Astrocyte (in vitro differentiated cells and primary cell): ENCODE measurements around the gene CABLES2. TPM values are rescaled to one million over a fixed set of nuclear protein-coding genes. Genes with fewer than 3 reads are reported as not detected.

Experiments used
- DNase-seq: peaks from one replicate; pipeline ENCODE4 v3.0.0-alpha.2; 2010; ENCODE audit warnings: low read depth
- FAIRE-seq: peaks from 2 replicates; lab custom pipeline; 2011; peaks lifted over from hg19 to GRCh38; lab: Jason Lieb, UNC
- H2AFZ ChIP-seq: 2 replicates; pipeline ENCODE4 v1.6.0; 2012; ENCODE audit warnings: low read depth, low read length, inconsistent platforms
- H3K27ac ChIP-seq: 2 replicates; pipeline ENCODE4 v1.5.1; 2011; ENCODE audit warnings: low read depth, low read length, inconsistent platforms
- H3K27me3 ChIP-seq: 2 replicates; pipeline ENCODE4 v1.6.0; 2011; ENCODE audit warnings: low read length, inconsistent platforms; ENCODE audit not compliant: insufficient read depth
- H3K36me3 ChIP-seq: 2 replicates; pipeline ENCODE4 v1.5.1; 2011; ENCODE audit warnings: low read length, inconsistent platforms; ENCODE audit not compliant: insufficient read depth
- H3K4me1 ChIP-seq: 2 replicates; pipeline ENCODE4 v1.5.1; 2011; ENCODE audit warnings: low read length, inconsistent platforms; ENCODE audit not compliant: insufficient read depth
- H3K4me2 ChIP-seq: 2 replicates; pipeline ENCODE4 v1.6.0; 2012; ENCODE audit warnings: low read length, inconsistent platforms
- H3K4me3 ChIP-seq: 2 replicates; pipeline ENCODE4 v1.5.1; 2011; ENCODE audit warnings: low read depth, mild to moderate bottlenecking, low read length, inconsistent platforms; ENCODE audit not compliant: insufficient read depth
- H3K79me2 ChIP-seq: 2 replicates; pipeline ENCODE4 v1.6.0; 2012; ENCODE audit warnings: mild to moderate bottlenecking, low read length, inconsistent platforms; ENCODE audit not compliant: insufficient read depth
- H3K9ac ChIP-seq: 2 replicates; pipeline ENCODE4 v1.6.0; 2012; ENCODE audit warnings: mild to moderate bottlenecking, low read length, inconsistent platforms
- H3K9me3 ChIP-seq: 2 replicates; pipeline ENCODE4 v1.5.1; 2012; ENCODE audit warnings: low read depth, mild to moderate bottlenecking, low read length, inconsistent platforms; ENCODE audit not compliant: insufficient read depth
- H4K20me1 ChIP-seq: 2 replicates; pipeline ENCODE4 v1.6.0; 2012; ENCODE audit warnings: low read length, inconsistent platforms; ENCODE audit not compliant: insufficient read depth
- H3K27ac Mint-ChIP-seq: one replicate; pipeline ENCODE4 v1.8.0; 2021; ENCODE audit warnings: mild to moderate bottlenecking, mixed read lengths; ENCODE audit not compliant: unreplicated experiment
- H3K27me3 Mint-ChIP-seq: one replicate; pipeline ENCODE4 v1.8.0; 2021; ENCODE audit warnings: low read depth, mixed read lengths; ENCODE audit not compliant: unreplicated experiment
- H3K36me3 Mint-ChIP-seq: one replicate; pipeline ENCODE4 v1.8.0; 2021; ENCODE audit warnings: low read depth, mixed read lengths; ENCODE audit not compliant: unreplicated experiment
- H3K4me1 Mint-ChIP-seq: one replicate; pipeline ENCODE4 v1.8.0; 2021; ENCODE audit warnings: low read depth, mixed read lengths; ENCODE audit not compliant: unreplicated experiment
- H3K4me3 Mint-ChIP-seq: one replicate; pipeline ENCODE4 v1.8.0; 2021; ENCODE audit warnings: mild to moderate bottlenecking, moderate library complexity, mixed read lengths; ENCODE audit not compliant: unreplicated experiment
- H3K9me3 Mint-ChIP-seq: one replicate; pipeline ENCODE4 v1.8.0; 2021; ENCODE audit warnings: mild to moderate bottlenecking, mixed read lengths; ENCODE audit not compliant: unreplicated experiment
- CTCF ChIP-seq: IDR thresholded peaks from 2 replicates; pipeline ENCODE4 v1.5.1; 2011; ENCODE audit warnings: low read depth, mild to moderate bottlenecking, inconsistent platforms, low read length, moderate library complexity; ENCODE audit not compliant: insufficient read depth
- EZH2 ChIP-seq: IDR thresholded peaks from 2 replicates; pipeline ENCODE4 v1.6.1; 2012; ENCODE audit warnings: mild to moderate bottlenecking, low read length, inconsistent platforms; ENCODE audit not compliant: insufficient read depth
- total RNA-seq: library from RNA; stranded (reverse); gene quantifications from 2 replicates; pipeline ENCODE4 v1.2.1, GENCODE V29; 2021

CABLES2 gene
- total RNA-seq, 1 donor from 2014 or later, result 4.4 TPM

DNA sequence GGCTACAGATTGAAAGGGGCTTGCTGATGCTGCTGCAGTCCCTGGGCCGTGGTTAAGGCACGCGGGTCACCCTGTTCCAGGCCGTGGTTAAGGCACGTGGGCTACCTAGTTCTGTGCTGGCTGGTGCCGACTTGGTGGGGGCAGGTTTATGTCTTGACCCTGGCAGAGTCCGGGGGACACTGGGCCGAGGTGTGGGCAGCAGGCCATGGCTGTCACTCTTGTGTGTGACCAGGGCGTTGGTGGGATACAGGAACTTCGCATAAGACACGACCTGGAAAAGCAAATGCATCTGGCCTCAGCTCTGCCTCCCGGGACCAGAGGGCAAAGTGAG is 13.8 kb downstream of the CABLES2 start:
- no peak for FAIRE-seq
- no peak overlapping the region for H3K27ac ChIP-seq

GRCh38 chr20:62392621-62393334 is 14.3 kb downstream of the CABLES2 start:
- no peak for DNase-seq
- no peak overlapping the region for H3K4me2 ChIP-seq
- no peak overlapping the region for H3K27ac ChIP-seq
- H3K27ac Mint-ChIP-seq, result no peak overlapping the region
- H3K9ac ChIP-seq, result no peak overlapping the region
- H3K27me3 Mint-ChIP-seq, result no peaks in the 10 kb centered on the region
- H3K4me1 ChIP-seq, result peaks cover 11% of the 10 kb centered on the region
- no peaks in the 10 kb centered on the region for H3K9me3 ChIP-seq
- no peak overlapping the region for H3K4me3 Mint-ChIP-seq
- peaks cover 10% of the 10 kb centered on the region for H3K4me1 Mint-ChIP-seq
- H3K79me2 ChIP-seq, result peaks cover 21% of the 10 kb centered on the region
- no peak overlapping the region for H2AFZ ChIP-seq
- TF ChIP-seq EZH2, result no peak
- no peak for TF ChIP-seq CTCF
- no peaks in the 10 kb centered on the region for H3K9me3 Mint-ChIP-seq
- H3K36me3 Mint-ChIP-seq, result peaks cover 4% of the 10 kb centered on the region
- peaks cover 17% of the 10 kb centered on the region for H3K36me3 ChIP-seq
- no peak overlapping the region for H3K4me3 ChIP-seq
- H3K27me3 ChIP-seq, result no peaks in the 10 kb centered on the region
- FAIRE-seq, result no peak
- peaks cover 34% of the 10 kb centered on the region for H4K20me1 ChIP-seq

More for the DNA sequence above, 13.8 kb downstream of the CABLES2 start:
- Histone ChIP-seq H4K20me1 (peaks cover 29% of the 10 kb centered on the region), H3K36me3 (peaks cover 15% of the 10 kb centered on the region), H3K4me1 (peaks cover 6% of the 10 kb centered on the region), H2AFZ (no peak overlapping the region), H3K9me3 (no peaks in the 10 kb centered on the region), H3K4me3 (no peak overlapping the region), H3K79me2 (peaks cover 16% of the 10 kb centered on the region), H3K9ac (no peak overlapping the region), H3K27me3 (no peaks in the 10 kb centered on the region), H3K4me2 (no peak overlapping the region)
- Mint-ChIP-seq H3K27ac (no peak overlapping the region), H3K27me3 (no peaks in the 10 kb centered on the region), H3K36me3 (peaks cover 4% of the 10 kb centered on the region), H3K9me3 (no peaks in the 10 kb centered on the region), H3K4me3 (no peak overlapping the region), H3K4me1 (peaks cover 8% of the 10 kb centered on the region)
- no peak for TF ChIP-seq CTCF
- no peak for TF ChIP-seq EZH2
- no peak for DNase-seq

DNA sequence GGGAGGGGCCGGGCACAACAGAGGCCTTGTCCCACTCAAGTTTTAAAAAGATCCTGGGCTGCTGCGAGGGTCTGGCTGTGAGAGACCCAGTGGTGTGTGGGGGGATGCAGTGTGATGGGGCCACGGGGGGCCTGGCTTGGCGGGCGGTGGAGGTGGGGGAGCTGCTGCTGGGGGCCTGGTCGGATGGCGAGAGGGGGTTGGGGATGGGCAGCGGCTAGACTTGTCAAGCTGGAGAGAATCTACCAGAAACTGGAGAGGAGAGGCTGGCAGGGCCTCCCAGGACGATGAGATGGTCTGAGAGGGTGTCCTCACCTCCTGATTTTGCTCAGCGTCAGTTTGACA is 15.0 kb downstream of the CABLES2 start:
- TF ChIP-seq EZH2 (no peak), CTCF (no peak)

More for the DNA sequence above, 15.0 kb downstream of the CABLES2 start:
- peaks cover 4% of the 10 kb centered on the region for H3K36me3 Mint-ChIP-seq
- no peak for FAIRE-seq
- H3K4me1 Mint-ChIP-seq, result peaks cover 10% of the 10 kb centered on the region
- H3K27ac Mint-ChIP-seq, result peak overlapping the region; percentile 41
- H3K4me3 Mint-ChIP-seq, result no peak overlapping the region
- Histone ChIP-seq H3K9me3 (no peaks in the 10 kb centered on the region), H3K36me3 (peaks cover 17% of the 10 kb centered on the region), H3K4me3 (no peak overlapping the region), H3K4me2 (no peak overlapping the region), H3K27me3 (no peaks in the 10 kb centered on the region), H3K79me2 (peaks cover 28% of the 10 kb centered on the region), H3K27ac (no peak overlapping the region), H3K9ac (no peak overlapping the region), H3K4me1 (peaks cover 12% of the 10 kb centered on the region), H4K20me1 (peaks cover 40% of the 10 kb centered on the region), H2AFZ (no peak overlapping the region)
- no peak for DNase-seq
- H3K9me3 Mint-ChIP-seq, result no peaks in the 10 kb centered on the region
- H3K27me3 Mint-ChIP-seq, result no peaks in the 10 kb centered on the region
